WTC11 (cell line): ENCODE data around the gene CADM1. TPM values are rescaled to one million over a fixed set of nuclear protein-coding genes. Genes with fewer than 3 reads are reported as not detected.

Experiments
- ATAC-seq: fragments of 200-7000 bp; cut with Tn5 transposase; 2 replicates; pipeline ENCODE4 v1.10.0; 2021; ENCODE audit warnings: mild to moderate bottlenecking, moderate library complexity
- CTCF ChIA-PET: fragments of 300-600 bp; sonication (Branson Sonifier 250); formaldehyde crosslinking; loops from one replicate; lab custom pipeline; 2021; ENCODE audit warnings: antibody characterized with exemption; lab: Charles Lee
- POLR2A ChIA-PET: fragments of 350-600 bp; sonication (Branson Sonifier 250); formaldehyde crosslinking; loops from one replicate; lab custom pipeline; 2021; ENCODE audit warnings: antibody characterized with exemption; lab: Charles Lee
- DNase-seq: peaks from one replicate; pipeline ENCODE4 v3.0.0; 2021; ENCODE audit warnings: low spot score
- H3K27ac Mint-ChIP-seq: 2 replicates; pipeline ENCODE4 v1.8.0; 2021; ENCODE audit warnings: mixed read lengths
- H3K27me3 Mint-ChIP-seq: 2 replicates; pipeline ENCODE4 v1.8.0; 2021; ENCODE audit warnings: low read depth, mild to moderate bottlenecking, moderate library complexity, mixed read lengths
- H3K36me3 Mint-ChIP-seq: 2 replicates; pipeline ENCODE4 v1.8.0; 2021; ENCODE audit warnings: mixed read lengths
- H3K4me1 Mint-ChIP-seq: 2 replicates; pipeline ENCODE4 v1.8.0; 2022; ENCODE audit warnings: mixed read lengths
- H3K4me3 Mint-ChIP-seq: 2 replicates; pipeline ENCODE4 v1.8.0; 2021; ENCODE audit warnings: mild to moderate bottlenecking, moderate library complexity, mixed read lengths
- H3K9me3 Mint-ChIP-seq: 2 replicates; pipeline ENCODE4 v1.8.0; 2021; ENCODE audit warnings: mixed read lengths
- AFF4 ChIP-seq: sonication (generic); formaldehyde crosslinking; IDR thresholded peaks from 2 replicates; pipeline ENCODE4 v1.8.1; 2023; ENCODE audit warnings: mild to moderate bottlenecking, missing genetic modification reagents, borderline replicate concordance
- CTCF ChIP-seq: fragments of 200-600 bp; IDR thresholded peaks from 2 replicates; pipeline ENCODE4 v1.8.0; 2022; ENCODE audit warnings: antibody characterized with exemption
- ELF4 ChIP-seq: sonication (generic); formaldehyde crosslinking; IDR thresholded peaks from 2 replicates; pipeline ENCODE4 v1.8.1; 2022; ENCODE audit warnings: low read depth, mild to moderate bottlenecking, moderate library complexity, missing genetic modification reagents
- EMX1 ChIP-seq: fragments of 250-450 bp; sonication (Bioruptor Pico); IDR thresholded peaks from 2 replicates; pipeline ENCODE4 v1.8.0; 2021; ENCODE audit warnings: mild to moderate bottlenecking
- ETV6 ChIP-seq: sonication (generic); formaldehyde crosslinking; IDR thresholded peaks from 2 replicates; pipeline ENCODE4 v1.8.1; 2022; ENCODE audit warnings: mild to moderate bottlenecking, missing genetic modification reagents
- IRF2 ChIP-seq: sonication (generic); formaldehyde crosslinking; IDR thresholded peaks from 2 replicates; pipeline ENCODE4 v1.8.0; 2022; ENCODE audit warnings: low read depth, missing genetic modification reagents, borderline replicate concordance
- MAX ChIP-seq: sonication (generic); formaldehyde crosslinking; IDR thresholded peaks from 2 replicates; pipeline ENCODE4 v1.8.0; 2022; ENCODE audit warnings: mild to moderate bottlenecking, missing genetic modification reagents
- OVOL2 ChIP-seq: fragments of 250-450 bp; sonication (Bioruptor Pico); IDR thresholded peaks from 2 replicates; pipeline ENCODE4 v1.9.0; 2021; ENCODE audit warnings: mild to moderate bottlenecking, borderline replicate concordance
- STAT6 ChIP-seq: sonication (generic); formaldehyde crosslinking; conservative IDR thresholded peaks from 2 replicates; pipeline ENCODE4 v1.8.1; 2023; ENCODE audit warnings: mild to moderate bottlenecking, low read depth, missing genetic modification reagents, moderate library complexity
- TCF7 ChIP-seq: sonication (generic); formaldehyde crosslinking; IDR thresholded peaks from 2 replicates; pipeline ENCODE4 v1.8.0; 2022; ENCODE audit warnings: mild to moderate bottlenecking, low read depth, missing genetic modification reagents, moderate library complexity
- ZBTB21 ChIP-seq: sonication (generic); formaldehyde crosslinking; IDR thresholded peaks from 2 replicates; pipeline ENCODE4 v1.8.1; 2023; ENCODE audit warnings: mild to moderate bottlenecking, missing genetic modification reagents, borderline replicate concordance
- ZNF263 ChIP-seq: sonication (generic); formaldehyde crosslinking; IDR thresholded peaks from 2 replicates; pipeline ENCODE4 v1.8.1; 2022; ENCODE audit warnings: low read depth, mild to moderate bottlenecking, moderate library complexity, missing genetic modification reagents
- total RNA-seq: library from RNA; stranded (reverse); gene quantifications from 3 replicates; pipeline ENCODE4 v1.2.3, GENCODE V29; 2021
- TF ChIP-seq, protein P1 (sequence below): sonication (generic); formaldehyde crosslinking; IDR thresholded peaks from 2 replicates; pipeline ENCODE4 v1.8.0; 2023; ENCODE audit warnings: missing genetic modification reagents
- TF ChIP-seq, protein P2 (sequence below): sonication (generic); formaldehyde crosslinking; IDR thresholded peaks from 2 replicates; pipeline ENCODE4 v1.8.1; 2023; ENCODE audit warnings: mild to moderate bottlenecking, missing genetic modification reagents
- TF ChIP-seq, protein P3 (sequence below): fragments of 250-450 bp; sonication (Bioruptor Pico); IDR thresholded peaks from 2 replicates; pipeline ENCODE4 v1.9.0; 2021; ENCODE audit warnings: mild to moderate bottlenecking
- TF ChIP-seq, protein P4 (sequence below): sonication (generic); formaldehyde crosslinking; conservative IDR thresholded peaks from 2 replicates; pipeline ENCODE4 v1.8.1; 2022; ENCODE audit warnings: mild to moderate bottlenecking, missing genetic modification reagents
- TF ChIP-seq, protein P5 (sequence below): sonication (generic); formaldehyde crosslinking; IDR thresholded peaks from 2 replicates; pipeline ENCODE4 v1.8.0; 2022; ENCODE audit warnings: missing genetic modification reagents

CADM1 gene
- total RNA-seq, 1 experiment from 2014 or later, result 26.8 TPM

DNA sequence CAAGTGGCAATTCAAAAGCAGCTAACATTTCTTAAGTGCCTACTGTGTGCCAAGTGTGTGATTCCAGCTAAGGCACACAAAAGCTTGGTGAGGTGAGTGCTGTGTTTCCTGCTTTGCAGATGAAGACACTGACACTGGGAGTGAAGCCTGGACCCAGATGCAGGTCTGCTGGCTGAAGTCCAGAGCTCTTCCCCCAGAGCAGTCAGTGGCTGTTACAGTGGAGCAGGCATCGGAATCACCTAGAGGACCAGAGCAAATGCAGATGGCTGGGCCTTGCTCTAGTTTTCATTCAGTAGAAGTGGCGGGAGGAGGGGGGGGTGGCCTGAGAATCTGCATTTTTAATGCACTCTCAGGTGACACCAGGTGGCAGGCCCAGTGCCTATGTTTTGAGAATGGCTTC, 342.3 kb downstream of the CADM1 start (continued):
- TF ChIP-seq STAT6 (no peak), ETV6 (CRISPR knock-in tag) (no peak), EMX1 (no peak), OVOL2 (no peak), ZNF263 (no peak), CTCF (no peak), ELF4 (CRISPR knock-in tag) (no peak)
- TF ChIP-seq, protein P1, sequence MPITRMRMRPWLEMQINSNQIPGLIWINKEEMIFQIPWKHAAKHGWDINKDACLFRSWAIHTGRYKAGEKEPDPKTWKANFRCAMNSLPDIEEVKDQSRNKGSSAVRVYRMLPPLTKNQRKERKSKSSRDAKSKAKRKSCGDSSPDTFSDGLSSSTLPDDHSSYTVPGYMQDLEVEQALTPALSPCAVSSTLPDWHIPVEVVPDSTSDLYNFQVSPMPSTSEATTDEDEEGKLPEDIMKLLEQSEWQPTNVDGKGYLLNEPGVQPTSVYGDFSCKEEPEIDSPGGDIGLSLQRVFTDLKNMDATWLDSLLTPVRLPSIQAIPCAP (CRISPR knock-in tag), result no peak

GRCh38 chr11:115159207-115159606, 345.0 kb downstream of the CADM1 start:
- H3K36me3 Mint-ChIP-seq, result no peaks in the 10 kb centered on the region; the same call in 1 of the 2 replicates
- POLR2A ChIA-PET, result no interaction called here
- ATAC-seq (no peak), DNase-seq (no peak)
- CTCF ChIA-PET, result interaction anchor here (1.2 kb wide), 1 partner anchor 249 kb away, joined by 3 read pairs; no protein-coding TSS in a partner anchor
- H3K27me3 Mint-ChIP-seq, result peaks cover 9% of the 10 kb centered on the region; the same call in 1 of the 2 replicates
- no peak overlapping the region for H3K27ac Mint-ChIP-seq
- H3K4me1 Mint-ChIP-seq, result peaks cover 40% of the 10 kb centered on the region
- H3K4me3 Mint-ChIP-seq, result no peak overlapping the region
- peaks cover 7% of the 10 kb centered on the region for H3K9me3 Mint-ChIP-seq
- TF ChIP-seq ZBTB21 (CRISPR knock-in tag) (no peak), IRF2 (no peak), ETV6 (CRISPR knock-in tag) (no peak), TCF7 (CRISPR knock-in tag) (no peak), AFF4 (CRISPR knock-in tag) (no peak), MAX (CRISPR knock-in tag) (no peak)
- TF ChIP-seq, protein P2, sequence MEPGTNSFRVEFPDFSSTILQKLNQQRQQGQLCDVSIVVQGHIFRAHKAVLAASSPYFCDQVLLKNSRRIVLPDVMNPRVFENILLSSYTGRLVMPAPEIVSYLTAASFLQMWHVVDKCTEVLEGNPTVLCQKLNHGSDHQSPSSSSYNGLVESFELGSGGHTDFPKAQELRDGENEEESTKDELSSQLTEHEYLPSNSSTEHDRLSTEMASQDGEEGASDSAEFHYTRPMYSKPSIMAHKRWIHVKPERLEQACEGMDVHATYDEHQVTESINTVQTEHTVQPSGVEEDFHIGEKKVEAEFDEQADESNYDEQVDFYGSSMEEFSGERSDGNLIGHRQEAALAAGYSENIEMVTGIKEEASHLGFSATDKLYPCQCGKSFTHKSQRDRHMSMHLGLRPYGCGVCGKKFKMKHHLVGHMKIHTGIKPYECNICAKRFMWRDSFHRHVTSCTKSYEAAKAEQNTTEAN (CRISPR knock-in tag), result no peak
- TF ChIP-seq, protein P3, sequence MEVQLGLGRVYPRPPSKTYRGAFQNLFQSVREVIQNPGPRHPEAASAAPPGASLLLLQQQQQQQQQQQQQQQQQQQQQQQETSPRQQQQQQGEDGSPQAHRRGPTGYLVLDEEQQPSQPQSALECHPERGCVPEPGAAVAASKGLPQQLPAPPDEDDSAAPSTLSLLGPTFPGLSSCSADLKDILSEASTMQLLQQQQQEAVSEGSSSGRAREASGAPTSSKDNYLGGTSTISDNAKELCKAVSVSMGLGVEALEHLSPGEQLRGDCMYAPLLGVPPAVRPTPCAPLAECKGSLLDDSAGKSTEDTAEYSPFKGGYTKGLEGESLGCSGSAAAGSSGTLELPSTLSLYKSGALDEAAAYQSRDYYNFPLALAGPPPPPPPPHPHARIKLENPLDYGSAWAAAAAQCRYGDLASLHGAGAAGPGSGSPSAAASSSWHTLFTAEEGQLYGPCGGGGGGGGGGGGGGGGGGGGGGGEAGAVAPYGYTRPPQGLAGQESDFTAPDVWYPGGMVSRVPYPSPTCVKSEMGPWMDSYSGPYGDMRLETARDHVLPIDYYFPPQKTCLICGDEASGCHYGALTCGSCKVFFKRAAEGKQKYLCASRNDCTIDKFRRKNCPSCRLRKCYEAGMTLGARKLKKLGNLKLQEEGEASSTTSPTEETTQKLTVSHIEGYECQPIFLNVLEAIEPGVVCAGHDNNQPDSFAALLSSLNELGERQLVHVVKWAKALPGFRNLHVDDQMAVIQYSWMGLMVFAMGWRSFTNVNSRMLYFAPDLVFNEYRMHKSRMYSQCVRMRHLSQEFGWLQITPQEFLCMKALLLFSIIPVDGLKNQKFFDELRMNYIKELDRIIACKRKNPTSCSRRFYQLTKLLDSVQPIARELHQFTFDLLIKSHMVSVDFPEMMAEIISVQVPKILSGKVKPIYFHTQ (CRISPR knock-in tag), result no peak
- TF ChIP-seq, protein P4, sequence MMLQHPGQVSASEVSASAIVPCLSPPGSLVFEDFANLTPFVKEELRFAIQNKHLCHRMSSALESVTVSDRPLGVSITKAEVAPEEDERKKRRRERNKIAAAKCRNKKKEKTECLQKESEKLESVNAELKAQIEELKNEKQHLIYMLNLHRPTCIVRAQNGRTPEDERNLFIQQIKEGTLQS (CRISPR knock-in tag), result no peak
- TF ChIP-seq, protein P5, sequence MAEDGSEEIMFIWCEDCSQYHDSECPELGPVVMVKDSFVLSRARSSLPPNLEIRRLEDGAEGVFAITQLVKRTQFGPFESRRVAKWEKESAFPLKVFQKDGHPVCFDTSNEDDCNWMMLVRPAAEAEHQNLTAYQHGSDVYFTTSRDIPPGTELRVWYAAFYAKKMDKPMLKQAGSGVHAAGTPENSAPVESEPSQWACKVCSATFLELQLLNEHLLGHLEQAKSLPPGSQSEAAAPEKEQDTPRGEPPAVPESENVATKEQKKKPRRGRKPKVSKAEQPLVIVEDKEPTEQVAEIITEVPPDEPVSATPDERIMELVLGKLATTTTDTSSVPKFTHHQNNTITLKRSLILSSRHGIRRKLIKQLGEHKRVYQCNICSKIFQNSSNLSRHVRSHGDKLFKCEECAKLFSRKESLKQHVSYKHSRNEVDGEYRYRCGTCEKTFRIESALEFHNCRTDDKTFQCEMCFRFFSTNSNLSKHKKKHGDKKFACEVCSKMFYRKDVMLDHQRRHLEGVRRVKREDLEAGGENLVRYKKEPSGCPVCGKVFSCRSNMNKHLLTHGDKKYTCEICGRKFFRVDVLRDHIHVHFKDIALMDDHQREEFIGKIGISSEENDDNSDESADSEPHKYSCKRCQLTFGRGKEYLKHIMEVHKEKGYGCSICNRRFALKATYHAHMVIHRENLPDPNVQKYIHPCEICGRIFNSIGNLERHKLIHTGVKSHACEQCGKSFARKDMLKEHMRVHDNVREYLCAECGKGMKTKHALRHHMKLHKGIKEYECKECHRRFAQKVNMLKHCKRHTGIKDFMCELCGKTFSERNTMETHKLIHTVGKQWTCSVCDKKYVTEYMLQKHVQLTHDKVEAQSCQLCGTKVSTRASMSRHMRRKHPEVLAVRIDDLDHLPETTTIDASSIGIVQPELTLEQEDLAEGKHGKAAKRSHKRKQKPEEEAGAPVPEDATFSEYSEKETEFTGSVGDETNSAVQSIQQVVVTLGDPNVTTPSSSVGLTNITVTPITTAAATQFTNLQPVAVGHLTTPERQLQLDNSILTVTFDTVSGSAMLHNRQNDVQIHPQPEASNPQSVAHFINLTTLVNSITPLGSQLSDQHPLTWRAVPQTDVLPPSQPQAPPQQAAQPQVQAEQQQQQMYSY, result no peak
